Measurements from ENCODE around the gene FGFR1OP2. TPM values are rescaled to one million over a fixed set of nuclear protein-coding genes. Genes with fewer than 3 reads are reported as not detected.

FGFR1OP2 gene
- total RNA-seq, 4 donors from 2014 or later, result 38.1 to 60.3 (median 46.6) TPM

GRCh38 chr12:27006797-27007467, 68.7 kb downstream of the FGFR1OP2 start:
- intact Hi-C loops (cut with DNase I; ENCODE audit: low total_unique reads), result no loop called here
- TF ChIP-seq, protein P1, sequence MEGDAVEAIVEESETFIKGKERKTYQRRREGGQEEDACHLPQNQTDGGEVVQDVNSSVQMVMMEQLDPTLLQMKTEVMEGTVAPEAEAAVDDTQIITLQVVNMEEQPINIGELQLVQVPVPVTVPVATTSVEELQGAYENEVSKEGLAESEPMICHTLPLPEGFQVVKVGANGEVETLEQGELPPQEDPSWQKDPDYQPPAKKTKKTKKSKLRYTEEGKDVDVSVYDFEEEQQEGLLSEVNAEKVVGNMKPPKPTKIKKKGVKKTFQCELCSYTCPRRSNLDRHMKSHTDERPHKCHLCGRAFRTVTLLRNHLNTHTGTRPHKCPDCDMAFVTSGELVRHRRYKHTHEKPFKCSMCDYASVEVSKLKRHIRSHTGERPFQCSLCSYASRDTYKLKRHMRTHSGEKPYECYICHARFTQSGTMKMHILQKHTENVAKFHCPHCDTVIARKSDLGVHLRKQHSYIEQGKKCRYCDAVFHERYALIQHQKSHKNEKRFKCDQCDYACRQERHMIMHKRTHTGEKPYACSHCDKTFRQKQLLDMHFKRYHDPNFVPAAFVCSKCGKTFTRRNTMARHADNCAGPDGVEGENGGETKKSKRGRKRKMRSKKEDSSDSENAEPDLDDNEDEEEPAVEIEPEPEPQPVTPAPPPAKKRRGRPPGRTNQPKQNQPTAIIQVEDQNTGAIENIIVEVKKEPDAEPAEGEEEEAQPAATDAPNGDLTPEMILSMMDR (IDR thresholded peaks at IDR 0.05), result no peak
- TF ChIP-seq POLR2A (IDR thresholded peaks at IDR 0.05), result no peak
- WGBS, 2 donors, result 81 to 84% methylated on average over 2 of the region's 2 CpGs
- H3K4me3 ChIP-seq (ENCODE audit: low read depth, poor library complexity, severe bottlenecking), result no peak overlapping the region
- no peak for DNase-seq (ENCODE audit: low spot score in 2 of 2)

GRCh38 chr12:27008081-27008480, 69.8 kb downstream of the FGFR1OP2 start:
- no peak overlapping the region for H3K4me3 ChIP-seq (ENCODE audit: low read depth, poor library complexity, severe bottlenecking)
- 79 to 80% methylated on average over 5 of the region's 5 CpGs for WGBS, 2 donors
- TF ChIP-seq POLR2A (IDR thresholded peaks at IDR 0.05), result no peak
- TF ChIP-seq, protein P1 (IDR thresholded peaks at IDR 0.05), result no peak
- intact Hi-C loops (cut with DNase I; ENCODE audit: low total_unique reads), result no loop called here
- DNase-seq (ENCODE audit: low spot score in 2 of 2), result no peak

GRCh38 chr12:27009881-27010301, 71.6 kb downstream of the FGFR1OP2 start:
- no peak for DNase-seq (ENCODE audit: low spot score in 2 of 2)
- H3K4me3 ChIP-seq (ENCODE audit: low read depth, poor library complexity, severe bottlenecking), result no peak overlapping the region
- TF ChIP-seq, protein P1 (IDR thresholded peaks at IDR 0.05), result no peak
- intact Hi-C loops (cut with DNase I; ENCODE audit: low total_unique reads), result no loop called here
- WGBS, 2 donors, result 21 to 33% methylated on average over 1 of the region's 1 CpG

DNA sequence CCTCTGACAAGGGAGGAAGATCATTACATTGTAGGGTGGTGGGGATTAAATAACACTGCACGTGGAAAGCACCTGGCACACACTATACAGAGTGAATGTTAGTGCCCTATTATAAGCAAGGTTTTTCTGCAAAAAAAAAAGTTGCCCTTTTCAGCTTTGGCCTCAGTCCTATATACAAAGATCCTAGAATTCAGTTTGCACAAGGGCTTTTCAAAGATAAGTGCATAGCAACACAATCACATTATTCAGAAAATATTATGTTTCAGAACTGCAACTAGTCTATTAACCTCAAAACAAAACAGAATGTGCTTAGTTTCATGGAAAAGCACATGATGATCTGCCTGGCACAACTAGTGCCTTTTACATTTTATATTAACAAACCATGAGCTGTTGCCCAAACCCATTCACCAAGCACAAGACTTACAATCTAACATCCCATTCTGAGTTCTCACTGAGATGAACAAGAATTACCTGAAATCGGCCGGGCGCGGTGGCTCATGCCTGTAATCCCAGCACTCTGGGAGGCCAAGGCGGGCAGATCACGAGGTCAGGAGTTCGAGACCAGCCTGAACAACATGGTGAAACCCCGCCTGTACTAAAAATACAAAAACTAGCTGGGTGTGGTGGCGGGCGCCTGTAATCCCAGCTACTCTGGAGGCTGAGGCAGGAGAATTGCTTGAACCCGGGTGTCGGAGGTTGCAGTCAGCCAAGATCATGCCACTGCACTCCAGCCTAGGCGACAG, 74.1 kb downstream of the FGFR1OP2 start:
- DNase-seq (ENCODE audit: low spot score in 2 of 2), result no peak
- no peak overlapping the region for H3K4me3 ChIP-seq (ENCODE audit: low read depth, poor library complexity, severe bottlenecking)
- WGBS, 2 donors, result 54 to 63% methylated on average over 14 of the region's 14 CpGs
- intact Hi-C loops (cut with DNase I; ENCODE audit: low total_unique reads), result no loop called here
- no peak for TF ChIP-seq POLR2A (IDR thresholded peaks at IDR 0.05)
- TF ChIP-seq, protein P1 (IDR thresholded peaks at IDR 0.05), result no peak

- WGBS, 2 donors, result 47 to 55% methylated on average over 5 of the region's 5 CpGs
Measured at GRCh38 chr12:27012982-27013255, 74.6 kb downstream of the FGFR1OP2 start.

More at GRCh38 chr12:27012982-27013255, 74.6 kb downstream of the FGFR1OP2 start:
- TF ChIP-seq, protein P1 (IDR thresholded peaks at IDR 0.05), result no peak
- TF ChIP-seq POLR2A (IDR thresholded peaks at IDR 0.05), result no peak
- DNase-seq (ENCODE audit: low spot score in 2 of 2), result no peak
- intact Hi-C loops (cut with DNase I; ENCODE audit: low total_unique reads), result no loop called here
- no peak overlapping the region for H3K4me3 ChIP-seq (ENCODE audit: low read depth, poor library complexity, severe bottlenecking)
